DND-41 (cell line): ENCODE data around the gene ERC1.

Experiments used
- ATAC-seq: fragments of 200-7000 bp; cut with Tn5 transposase; 3 replicates; pipeline ENCODE4 v1.9.1; 2021; ENCODE audit warnings: low read depth; ENCODE audit not compliant: insufficient read depth
- DNase-seq: peaks from one replicate; pipeline ENCODE4 v3.0.0-alpha.2; 2020
- H2AFZ ChIP-seq: 2 replicates; pipeline ENCODE4 v1.6.0; 2012; ENCODE audit warnings: low read depth, low read length
- H3K27ac ChIP-seq: 2 replicates; pipeline ENCODE4 v1.5.1; 2012; ENCODE audit warnings: low read length, inconsistent platforms
- H3K27me3 ChIP-seq: fragments of 200-600 bp; sonication (generic); 2 replicates; pipeline ENCODE4 v1.6.0; 2012; ENCODE audit warnings: low read length, mild to moderate bottlenecking, inconsistent platforms; ENCODE audit not compliant: insufficient read depth, poor library complexity
- H3K36me3 ChIP-seq: 2 replicates; pipeline ENCODE4 v1.5.1; 2012; ENCODE audit warnings: low read length, inconsistent platforms; ENCODE audit not compliant: insufficient read depth
- H3K4me1 ChIP-seq: 2 replicates; pipeline ENCODE4 v1.5.1; 2012; ENCODE audit warnings: mild to moderate bottlenecking, low read length; ENCODE audit not compliant: insufficient read depth
- H3K4me2 ChIP-seq: 2 replicates; pipeline ENCODE4 v1.6.0; 2012; ENCODE audit warnings: mild to moderate bottlenecking, moderate library complexity, low read length, inconsistent platforms; ENCODE audit not compliant: insufficient read depth
- H3K4me3 ChIP-seq, 2 experiments: fragments of 200-600 bp in 1 of 2; shearing (Covaris generic) in 1 of 2; 2 replicates each; pipeline ENCODE4 v1.5.1; 2012 to 2016; ENCODE audit warnings: inconsistent platforms in 2 of 2, low read length in 2 of 2, mild to moderate bottlenecking in 2 of 2, low read depth in 1 of 2, moderate library complexity in 1 of 2
- H3K79me2 ChIP-seq: 2 replicates; pipeline ENCODE4 v1.6.0; 2012; ENCODE audit warnings: low read length, inconsistent platforms; ENCODE audit not compliant: insufficient read depth
- H3K9ac ChIP-seq: 2 replicates; pipeline ENCODE4 v1.6.0; 2012; ENCODE audit warnings: low read depth, mild to moderate bottlenecking, inconsistent platforms, low read length, moderate library complexity
- H3K9me3 ChIP-seq: 2 replicates; pipeline ENCODE4 v1.5.1; 2012; ENCODE audit warnings: low read length, moderate library complexity, mild to moderate bottlenecking, inconsistent platforms; ENCODE audit not compliant: insufficient read depth, severe bottlenecking
- H4K20me1 ChIP-seq: 2 replicates; pipeline ENCODE4 v1.6.0; 2012; ENCODE audit warnings: low read length; ENCODE audit not compliant: insufficient read depth
- CTCF ChIP-seq: IDR thresholded peaks from 2 replicates; pipeline ENCODE4 v1.5.1; 2012; ENCODE audit warnings: borderline replicate concordance, low read length, moderate library complexity, mild to moderate bottlenecking; ENCODE audit not compliant: poor library complexity, severe bottlenecking; ENCODE audit errors: extremely low read depth
- EZH2 ChIP-seq: IDR thresholded peaks from 3 replicates; pipeline ENCODE4 v1.6.1; 2012; ENCODE audit warnings: borderline replicate concordance, low read depth, mild to moderate bottlenecking, moderate library complexity, low read length, inconsistent platforms; ENCODE audit not compliant: severe bottlenecking

ERC1 gene

GRCh38 chr12:1283316-1283715 is 292.3 kb downstream of the ERC1 start:
- Histone ChIP-seq H3K79me2 (no peaks in the 10 kb centered on the region), H3K9me3 (no peaks in the 10 kb centered on the region), H3K4me3 (no peak overlapping the region), H3K4me1 (peaks cover 19% of the 10 kb centered on the region), H3K27ac (no peak overlapping the region), H4K20me1 (no peaks in the 10 kb centered on the region), H3K9ac (no peak overlapping the region), H2AFZ (no peak overlapping the region), H3K36me3 (no peaks in the 10 kb centered on the region), H3K4me2 (no peak overlapping the region), H3K27me3 (no peaks in the 10 kb centered on the region)
- TF ChIP-seq CTCF = no peak
- no peak for TF ChIP-seq EZH2
- no peak for DNase-seq
- no peak for ATAC-seq

- H3K9ac ChIP-seq = no peak overlapping the region
- H3K36me3 ChIP-seq = no peaks in the 10 kb centered on the region
- DNase-seq (peak; percentile 68), ATAC-seq (peak; percentile 97)
- H3K9me3 ChIP-seq = no peaks in the 10 kb centered on the region
- peaks cover 17% of the 10 kb centered on the region for H3K4me1 ChIP-seq
- no peaks in the 10 kb centered on the region for H3K79me2 ChIP-seq
- no peak for TF ChIP-seq CTCF
- TF ChIP-seq EZH2 = no peak
- no peak overlapping the region for H3K4me3 ChIP-seq
- H4K20me1 ChIP-seq = no peaks in the 10 kb centered on the region
- H3K4me2 ChIP-seq = no peak overlapping the region
- no peak overlapping the region for H2AFZ ChIP-seq
- H3K27me3 ChIP-seq = no peaks in the 10 kb centered on the region
- 0 out of 2 replicates have a peak overlapping the region, but pooled peaks have one; percentile 12 for H3K27ac ChIP-seq
Measured at GRCh38 chr12:1284611-1285010, 293.6 kb downstream of the ERC1 start.

- no peak overlapping the region for H3K27ac ChIP-seq
- ATAC-seq (no peak), DNase-seq (no peak)
- TF ChIP-seq EZH2 (no peak), CTCF (no peak)
- no peak overlapping the region for H2AFZ ChIP-seq
- H4K20me1 ChIP-seq = no peaks in the 10 kb centered on the region
- 0 out of 2 replicates have a peak, but pooled peaks cover 7% of the 10 kb centered on the region for H3K36me3 ChIP-seq
- H3K79me2 ChIP-seq = no peaks in the 10 kb centered on the region
- H3K4me2 ChIP-seq = no peak overlapping the region
- no peaks in the 10 kb centered on the region for H3K27me3 ChIP-seq
- no peak overlapping the region for H3K9ac ChIP-seq
- H3K4me3 ChIP-seq = no peak overlapping the region
- H3K4me1 ChIP-seq = peaks cover 17% of the 10 kb centered on the region
- H3K9me3 ChIP-seq = no peaks in the 10 kb centered on the region
Measured at GRCh38 chr12:1287446-1287975, 296.5 kb downstream of the ERC1 start.
